ENCODE data around the gene ZNF618.

ZNF618 gene

DNA sequence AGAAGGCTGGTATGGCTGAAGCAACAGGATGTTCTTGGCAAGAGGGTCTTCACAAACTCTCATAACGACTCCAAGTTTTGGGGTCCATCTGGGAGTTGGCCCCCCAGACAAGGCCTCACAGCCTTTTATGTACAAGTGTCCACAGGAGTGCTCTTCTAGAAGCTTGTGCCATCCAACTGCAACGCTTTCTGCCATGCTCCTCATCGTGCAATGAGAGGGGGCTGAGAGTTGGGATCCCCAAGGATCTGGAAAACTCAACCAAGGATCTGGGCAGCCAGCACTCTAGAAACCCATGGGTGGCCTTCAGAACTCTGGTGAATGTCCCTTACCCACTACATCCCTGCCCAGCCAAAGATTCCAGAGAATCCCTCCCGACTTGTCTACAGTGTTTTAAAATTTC is 210.5 kb downstream of the ZNF618 start:
- H3K4me3 ChIP-seq (ENCODE audit: low read length) = no peak overlapping the region
- DNase-seq (ENCODE audit: low read depth) = no peak
- TF ChIP-seq, protein P1, sequence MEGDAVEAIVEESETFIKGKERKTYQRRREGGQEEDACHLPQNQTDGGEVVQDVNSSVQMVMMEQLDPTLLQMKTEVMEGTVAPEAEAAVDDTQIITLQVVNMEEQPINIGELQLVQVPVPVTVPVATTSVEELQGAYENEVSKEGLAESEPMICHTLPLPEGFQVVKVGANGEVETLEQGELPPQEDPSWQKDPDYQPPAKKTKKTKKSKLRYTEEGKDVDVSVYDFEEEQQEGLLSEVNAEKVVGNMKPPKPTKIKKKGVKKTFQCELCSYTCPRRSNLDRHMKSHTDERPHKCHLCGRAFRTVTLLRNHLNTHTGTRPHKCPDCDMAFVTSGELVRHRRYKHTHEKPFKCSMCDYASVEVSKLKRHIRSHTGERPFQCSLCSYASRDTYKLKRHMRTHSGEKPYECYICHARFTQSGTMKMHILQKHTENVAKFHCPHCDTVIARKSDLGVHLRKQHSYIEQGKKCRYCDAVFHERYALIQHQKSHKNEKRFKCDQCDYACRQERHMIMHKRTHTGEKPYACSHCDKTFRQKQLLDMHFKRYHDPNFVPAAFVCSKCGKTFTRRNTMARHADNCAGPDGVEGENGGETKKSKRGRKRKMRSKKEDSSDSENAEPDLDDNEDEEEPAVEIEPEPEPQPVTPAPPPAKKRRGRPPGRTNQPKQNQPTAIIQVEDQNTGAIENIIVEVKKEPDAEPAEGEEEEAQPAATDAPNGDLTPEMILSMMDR (IDR thresholded peaks at IDR 0.05; ENCODE audit: insufficient read depth, low read depth, low read length, missing control alignments) = no peak

DNA sequence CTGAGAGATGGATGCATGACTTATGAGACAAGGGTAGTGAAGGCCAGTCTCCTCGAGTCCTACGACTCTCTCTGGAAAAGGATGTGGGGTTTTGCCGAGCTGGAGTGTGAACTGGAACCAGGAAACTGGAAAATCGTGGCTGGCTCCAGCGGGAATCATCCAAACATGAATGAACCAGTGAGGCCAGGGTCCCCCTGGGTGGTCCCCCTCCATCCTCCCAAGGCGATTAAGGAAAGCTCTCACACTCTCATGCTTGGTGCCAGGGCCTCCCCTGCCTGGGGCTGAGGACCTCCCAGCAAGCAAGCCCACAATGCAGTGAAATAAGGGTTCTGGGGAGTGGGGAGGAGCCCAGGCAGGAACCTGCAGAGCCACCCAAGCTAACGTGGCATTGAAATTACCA is 211.6 kb downstream of the ZNF618 start:
- no peak overlapping the region for H3K4me3 ChIP-seq (ENCODE audit: low read length)
- TF ChIP-seq, protein P1 (IDR thresholded peaks at IDR 0.05; ENCODE audit: insufficient read depth, low read depth, low read length, missing control alignments) = no peak
- no peak for DNase-seq (ENCODE audit: low read depth)

DNA sequence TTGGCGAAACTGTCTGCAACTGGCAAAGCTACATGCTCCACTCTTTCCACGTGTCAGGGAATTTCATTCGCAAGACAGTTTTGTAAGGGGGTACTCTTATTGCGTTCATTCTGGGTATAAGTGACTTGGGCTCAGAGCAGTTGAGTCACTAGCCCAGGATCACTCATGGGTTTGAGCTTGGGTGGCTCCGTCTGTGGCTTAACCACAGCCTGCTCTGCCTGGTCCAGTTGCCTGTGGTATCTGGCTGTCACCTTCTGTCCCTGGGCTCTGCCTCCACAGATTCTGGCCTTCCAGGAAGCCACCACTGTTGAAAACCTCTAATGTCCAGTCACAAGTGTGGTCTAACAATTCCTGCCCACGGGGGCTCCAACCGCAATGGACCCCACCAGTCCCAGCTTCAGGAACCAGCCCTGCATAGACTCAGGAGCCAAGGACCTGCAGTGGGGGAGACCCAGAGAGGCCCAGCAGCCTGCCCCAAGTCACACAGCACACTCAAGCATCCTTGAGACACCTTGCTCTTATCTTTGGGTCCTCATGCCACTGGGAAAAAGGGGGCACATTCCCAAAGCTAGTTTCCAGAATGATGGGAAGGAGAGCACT is 212.6 kb downstream of the ZNF618 start:
- H3K4me3 ChIP-seq (ENCODE audit: low read length) = no peak overlapping the region
- no peak for DNase-seq (ENCODE audit: low read depth)
- TF ChIP-seq, protein P1 (IDR thresholded peaks at IDR 0.05; ENCODE audit: insufficient read depth, low read depth, low read length, missing control alignments) = no peak

DNA sequence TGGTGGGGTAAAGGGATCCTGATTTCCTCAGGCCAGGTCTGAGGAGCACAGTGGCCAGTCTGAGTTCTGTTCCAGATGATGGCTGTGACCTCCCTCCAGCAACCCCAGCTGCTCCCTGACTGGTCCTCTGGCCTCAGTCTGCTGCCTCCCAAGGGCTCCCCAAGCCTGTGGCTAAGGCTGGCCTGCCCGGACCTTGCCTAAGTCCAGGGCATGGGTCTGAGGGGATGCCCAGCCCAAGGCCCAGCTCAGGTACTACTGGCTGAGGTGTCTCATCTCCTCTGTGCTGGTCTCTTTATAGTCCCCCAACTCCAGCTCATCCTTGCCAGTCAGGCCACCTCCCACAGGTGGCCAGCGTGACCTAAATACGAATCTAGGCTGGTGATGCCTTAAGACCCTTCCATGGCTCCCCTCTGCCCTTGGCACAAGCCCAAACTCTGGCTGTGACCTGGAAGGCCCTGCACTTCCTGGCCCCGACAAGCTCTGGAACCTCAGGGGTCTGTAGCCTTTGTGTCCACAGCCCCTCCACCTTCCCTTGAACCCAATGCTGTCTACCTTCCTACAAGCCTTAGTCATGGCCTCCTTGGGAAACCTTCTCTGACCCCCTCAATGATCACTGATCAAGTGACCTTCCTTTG is 213.2 kb downstream of the ZNF618 start:
- TF ChIP-seq, protein P1 (IDR thresholded peaks at IDR 0.05; ENCODE audit: insufficient read depth, low read depth, low read length, missing control alignments) = no peak
- DNase-seq (ENCODE audit: low read depth) = no peak
- no peak overlapping the region for H3K4me3 ChIP-seq (ENCODE audit: low read length)

DNA sequence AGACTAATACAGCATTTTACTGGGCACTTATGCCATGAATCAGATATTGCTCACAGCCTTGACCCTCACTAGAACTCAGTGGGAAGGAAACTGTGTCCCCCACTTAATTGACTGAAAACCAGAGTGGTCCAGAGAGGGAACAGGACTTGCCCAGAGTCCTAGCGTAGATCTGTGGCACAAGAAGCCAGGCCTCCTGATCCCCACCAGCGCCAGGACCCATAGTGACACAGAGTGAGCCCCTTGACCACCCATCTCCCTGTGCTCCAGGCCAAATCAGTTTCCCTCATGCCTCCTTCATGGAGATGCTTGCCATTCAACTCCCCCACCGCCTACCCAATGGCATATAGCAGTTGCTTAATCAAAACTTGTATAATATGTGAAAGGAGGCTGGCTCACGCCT is 214.7 kb downstream of the ZNF618 start:
- TF ChIP-seq, protein P1 (IDR thresholded peaks at IDR 0.05; ENCODE audit: insufficient read depth, low read depth, low read length, missing control alignments) = no peak
- no peak for DNase-seq (ENCODE audit: low read depth)

DNA sequence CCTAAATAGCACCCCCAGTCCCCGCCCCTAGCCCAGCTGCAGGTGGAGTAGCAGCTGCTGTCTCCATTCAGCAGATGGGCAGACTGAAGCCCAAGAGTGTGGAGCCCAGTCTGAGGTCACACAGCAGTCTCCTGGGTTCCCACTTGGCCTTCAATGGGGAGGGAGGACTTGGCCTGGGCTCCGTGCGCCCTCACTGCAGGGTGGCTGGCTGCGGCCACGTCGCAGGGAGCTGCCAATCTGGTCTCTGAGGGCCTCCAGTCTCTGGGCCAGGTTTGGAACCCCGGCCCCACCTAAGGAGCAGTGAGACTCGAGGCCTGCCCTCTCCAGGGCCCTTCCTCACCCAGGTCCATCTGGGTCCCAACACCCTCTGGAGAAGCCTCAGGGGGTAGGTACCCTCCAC is 215.6 kb downstream of the ZNF618 start:
- TF ChIP-seq, protein P1 (IDR thresholded peaks at IDR 0.05; ENCODE audit: insufficient read depth, low read depth, low read length, missing control alignments) = no peak
- DNase-seq (ENCODE audit: low read depth) = no peak
- no peak overlapping the region for H3K4me3 ChIP-seq (ENCODE audit: low read length)

More for the DNA sequence above, 214.7 kb downstream of the ZNF618 start:
- no peak overlapping the region for H3K4me3 ChIP-seq (ENCODE audit: low read length)

DNA sequence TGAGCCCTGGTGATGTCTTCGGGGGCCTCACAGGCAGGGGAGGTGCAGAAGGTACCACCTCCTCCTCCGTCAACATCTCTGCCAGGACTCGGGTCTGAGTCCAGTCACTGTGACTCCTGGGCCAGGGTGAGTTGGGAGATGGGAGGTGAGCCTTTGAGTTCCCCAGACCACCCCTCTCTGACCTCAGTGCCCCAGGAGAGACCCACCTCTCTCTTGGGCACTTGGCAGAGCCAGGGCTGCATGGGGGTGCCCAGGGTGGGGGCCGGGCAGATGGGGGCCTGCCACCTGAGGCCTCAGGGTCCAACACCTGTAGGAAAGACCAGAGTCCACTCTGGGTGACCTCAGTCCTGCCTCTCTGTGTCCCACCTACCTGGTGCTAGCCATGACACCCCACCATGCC is 216.2 kb downstream of the ZNF618 start:
- TF ChIP-seq, protein P1 (IDR thresholded peaks at IDR 0.05; ENCODE audit: insufficient read depth, low read depth, low read length, missing control alignments) = no peak
- no peak overlapping the region for H3K4me3 ChIP-seq (ENCODE audit: low read length)
- DNase-seq (ENCODE audit: low read depth) = no peak

Data from epithelial cell of esophagus (primary cell).